Measurements from ENCODE around the gene KDM4C. TPM values are rescaled to one million over a fixed set of nuclear protein-coding genes. Genes with fewer than 3 reads are reported as not detected.
"Not testable (repeated sequence)": the region's sequence is repeated elsewhere in the genome, so short reads cannot be mapped to it uniquely, and the experiment has no call there.

Gene KDM4C
- total and polyA plus RNA-seq, 2 donors: 20.3 to 36.2 TPM

GRCh38 chr9:6785682-6786081 lies 27.9 kb downstream of the KDM4C start:
- H3K36me3 ChIP-seq (ENCODE audit: control insufficient read depth in 2 of 2, insufficient read depth in 2 of 2, low read length in 1 of 2): no peaks in the 10 kb centered on the region
- H3K27me3 ChIP-seq (ENCODE audit: control insufficient read depth in 2 of 2, insufficient read depth in 1 of 2, low read length in 1 of 2): no peaks in the 10 kb centered on the region
- H3K4me1 ChIP-seq (ENCODE audit: control insufficient read depth in 2 of 2, insufficient read depth in 2 of 2, low read length in 2 of 2): peaks cover 17 to 31% of the 10 kb centered on the region in 2 donors
- WGBS: 92% methylated on average over 1 of the region's 1 CpG
- DNase-seq (ENCODE audit: low read depth in 6 of 9, low spot score in 9 of 9): no peak
- H3K27ac ChIP-seq (ENCODE audit: low read depth in 1 of 2, low read length in 1 of 2): peak overlapping the region in 1 of 2 donors; percentile 51
- H3K4me3 ChIP-seq (ENCODE audit: low read length in 2 of 2): no peak overlapping the region
- no peaks in the 10 kb centered on the region for H3K9me3 ChIP-seq (ENCODE audit: control insufficient read depth in 2 of 2, insufficient read depth in 1 of 2, low read length in 1 of 2)

- no peaks in the 10 kb centered on the region for H3K27me3 ChIP-seq (ENCODE audit: control insufficient read depth in 2 of 2, insufficient read depth in 1 of 2, low read length in 1 of 2)
- no peak overlapping the region for H3K27ac ChIP-seq (ENCODE audit: low read depth in 1 of 2, low read length in 1 of 2)
- no peaks in the 10 kb centered on the region for H3K9me3 ChIP-seq (ENCODE audit: control insufficient read depth in 2 of 2, insufficient read depth in 1 of 2, low read length in 1 of 2)
- peaks cover 2 to 3% of the 10 kb centered on the region in 2 donors for H3K36me3 ChIP-seq (ENCODE audit: control insufficient read depth in 2 of 2, insufficient read depth in 2 of 2, low read length in 1 of 2)
- no peak for DNase-seq (ENCODE audit: low read depth in 6 of 9, low spot score in 9 of 9)
- peaks cover 12 to 26% of the 10 kb centered on the region in 2 donors for H3K4me1 ChIP-seq (ENCODE audit: control insufficient read depth in 2 of 2, insufficient read depth in 2 of 2, low read length in 2 of 2)
- 96% methylated on average over 3 of the region's 3 CpGs for WGBS
- H3K4me3 ChIP-seq (ENCODE audit: low read length in 2 of 2): no peak overlapping the region
These were observed 30.0 kb downstream of the KDM4C start for GRCh38 chr9:6787793-6788161.

GRCh38 chr9:6788162-6789016 lies 30.6 kb downstream of the KDM4C start:
- no peak for DNase-seq (ENCODE audit: low read depth in 6 of 9, low spot score in 9 of 9)
- Histone ChIP-seq H3K4me3 (ENCODE audit: low read length in 2 of 2) (no peak overlapping the region), H3K9me3 (ENCODE audit: control insufficient read depth in 2 of 2, insufficient read depth in 1 of 2, low read length in 1 of 2) (no peaks in the 10 kb centered on the region), H3K27me3 (ENCODE audit: control insufficient read depth in 2 of 2, insufficient read depth in 1 of 2, low read length in 1 of 2) (no peaks in the 10 kb centered on the region), H3K4me1 (ENCODE audit: control insufficient read depth in 2 of 2, insufficient read depth in 2 of 2, low read length in 2 of 2) (peaks cover 7 to 20% of the 10 kb centered on the region in 2 donors), H3K36me3 (ENCODE audit: control insufficient read depth in 2 of 2, insufficient read depth in 2 of 2, low read length in 1 of 2) (peaks cover 5 to 8% of the 10 kb centered on the region in 2 donors), H3K27ac (ENCODE audit: low read depth in 1 of 2, low read length in 1 of 2) (no peak overlapping the region)
- WGBS: 97% methylated on average over 8 of the region's 8 CpGs

GRCh38 chr9:6789017-6789338 lies 31.2 kb downstream of the KDM4C start:
- not testable (repeated sequence) for H3K27ac ChIP-seq (ENCODE audit: low read depth in 1 of 2, low read length in 1 of 2); DNase-seq (ENCODE audit: low read depth in 6 of 9, low spot score in 9 of 9); H3K9me3 ChIP-seq (ENCODE audit: control insufficient read depth in 2 of 2, insufficient read depth in 1 of 2, low read length in 1 of 2); H3K4me3 ChIP-seq (ENCODE audit: low read length in 2 of 2); H3K27me3 ChIP-seq (ENCODE audit: control insufficient read depth in 2 of 2, insufficient read depth in 1 of 2, low read length in 1 of 2)
- Histone ChIP-seq H3K4me1 (ENCODE audit: control insufficient read depth in 2 of 2, insufficient read depth in 2 of 2, low read length in 2 of 2) (peaks cover 1 to 14% of the 10 kb centered on the region in 2 donors), H3K36me3 (ENCODE audit: control insufficient read depth in 2 of 2, insufficient read depth in 2 of 2, low read length in 1 of 2) (peaks cover 7 to 11% of the 10 kb centered on the region in 2 donors)
- WGBS: over 99% methylated on average over 9 of the region's 9 CpGs

- H3K4me1 ChIP-seq (ENCODE audit: control insufficient read depth in 2 of 2, insufficient read depth in 2 of 2, low read length in 2 of 2): peaks cover 0 to 1% of the 10 kb centered on the region in 2 donors
- no peaks in the 10 kb centered on the region for H3K27me3 ChIP-seq (ENCODE audit: control insufficient read depth in 2 of 2, insufficient read depth in 1 of 2, low read length in 1 of 2)
- no peak overlapping the region for H3K27ac ChIP-seq (ENCODE audit: low read depth in 1 of 2, low read length in 1 of 2)
- H3K9me3 ChIP-seq (ENCODE audit: control insufficient read depth in 2 of 2, insufficient read depth in 1 of 2, low read length in 1 of 2): no peaks in the 10 kb centered on the region
- H3K4me3 ChIP-seq (ENCODE audit: low read length in 2 of 2): no peak overlapping the region
- no peak for DNase-seq (ENCODE audit: low read depth in 6 of 9, low spot score in 9 of 9)
- peaks cover 11 to 19% of the 10 kb centered on the region in 2 donors for H3K36me3 ChIP-seq (ENCODE audit: control insufficient read depth in 2 of 2, insufficient read depth in 2 of 2, low read length in 1 of 2)
- over 99% methylated on average over 5 of the region's 5 CpGs for WGBS
These were observed 33.1 kb downstream of the KDM4C start for GRCh38 chr9:6790866-6791265.

GRCh38 chr9:6793203-6793602 lies 35.4 kb downstream of the KDM4C start:
- DNase-seq (ENCODE audit: low read depth in 6 of 9, low spot score in 9 of 9): no peak
- Histone ChIP-seq H3K27me3 (ENCODE audit: control insufficient read depth in 2 of 2, insufficient read depth in 1 of 2, low read length in 1 of 2) (no peaks in the 10 kb centered on the region), H3K4me3 (ENCODE audit: low read length in 2 of 2) (no peak overlapping the region), H3K27ac (ENCODE audit: low read depth in 1 of 2, low read length in 1 of 2) (no peak overlapping the region), H3K9me3 (ENCODE audit: control insufficient read depth in 2 of 2, insufficient read depth in 1 of 2, low read length in 1 of 2) (no peaks in the 10 kb centered on the region), H3K4me1 (ENCODE audit: control insufficient read depth in 2 of 2, insufficient read depth in 2 of 2, low read length in 2 of 2) (no peaks in the 10 kb centered on the region), H3K36me3 (ENCODE audit: control insufficient read depth in 2 of 2, insufficient read depth in 2 of 2, low read length in 1 of 2) (peaks cover 16 to 21% of the 10 kb centered on the region in 2 donors)
- 93% methylated on average over 3 of the region's 3 CpGs for WGBS

GRCh38 chr9:6794936-6795335 lies 37.2 kb downstream of the KDM4C start:
- H3K27ac ChIP-seq (ENCODE audit: low read depth in 1 of 2, low read length in 1 of 2): no peak overlapping the region
- no peaks in the 10 kb centered on the region for H3K4me1 ChIP-seq (ENCODE audit: control insufficient read depth in 2 of 2, insufficient read depth in 2 of 2, low read length in 2 of 2)
- H3K9me3 ChIP-seq (ENCODE audit: control insufficient read depth in 2 of 2, insufficient read depth in 1 of 2, low read length in 1 of 2): peaks cover 0 to 8% of the 10 kb centered on the region in 2 donors
- H3K27me3 ChIP-seq (ENCODE audit: control insufficient read depth in 2 of 2, insufficient read depth in 1 of 2, low read length in 1 of 2): no peaks in the 10 kb centered on the region
- H3K36me3 ChIP-seq (ENCODE audit: control insufficient read depth in 2 of 2, insufficient read depth in 2 of 2, low read length in 1 of 2): peaks cover 21 to 25% of the 10 kb centered on the region in 2 donors
- H3K4me3 ChIP-seq (ENCODE audit: low read length in 2 of 2): no peak overlapping the region
- DNase-seq (ENCODE audit: low read depth in 6 of 9, low spot score in 9 of 9): no peak
- WGBS: 97% methylated on average over 1 of the region's 1 CpG

- Histone ChIP-seq H3K4me1 (ENCODE audit: control insufficient read depth in 2 of 2, insufficient read depth in 2 of 2, low read length in 2 of 2) (no peaks in the 10 kb centered on the region), H3K27me3 (ENCODE audit: control insufficient read depth in 2 of 2, insufficient read depth in 1 of 2, low read length in 1 of 2) (no peaks in the 10 kb centered on the region), H3K4me3 (ENCODE audit: low read length in 2 of 2) (no peak overlapping the region), H3K27ac (ENCODE audit: low read depth in 1 of 2, low read length in 1 of 2) (no peak overlapping the region), H3K36me3 (ENCODE audit: control insufficient read depth in 2 of 2, insufficient read depth in 2 of 2, low read length in 1 of 2) (peaks cover 17 to 20% of the 10 kb centered on the region in 2 donors), H3K9me3 (ENCODE audit: control insufficient read depth in 2 of 2, insufficient read depth in 1 of 2, low read length in 1 of 2) (peaks cover 0 to 8% of the 10 kb centered on the region in 2 donors)
- DNase-seq (ENCODE audit: low read depth in 6 of 9, low spot score in 9 of 9): no peak
- WGBS: 97% methylated on average over 4 of the region's 4 CpGs
These were observed 45.2 kb downstream of the KDM4C start for GRCh38 chr9:6802926-6803325.

- Histone ChIP-seq H3K4me3 (ENCODE audit: low read length in 2 of 2) (no peak overlapping the region), H3K36me3 (ENCODE audit: control insufficient read depth in 2 of 2, insufficient read depth in 2 of 2, low read length in 1 of 2) (peaks cover 12 to 23% of the 10 kb centered on the region in 2 donors), H3K4me1 (ENCODE audit: control insufficient read depth in 2 of 2, insufficient read depth in 2 of 2, low read length in 2 of 2) (no peaks in the 10 kb centered on the region), H3K27ac (ENCODE audit: low read depth in 1 of 2, low read length in 1 of 2) (no peak overlapping the region), H3K27me3 (ENCODE audit: control insufficient read depth in 2 of 2, insufficient read depth in 1 of 2, low read length in 1 of 2) (no peaks in the 10 kb centered on the region), H3K9me3 (ENCODE audit: control insufficient read depth in 2 of 2, insufficient read depth in 1 of 2, low read length in 1 of 2) (no peaks in the 10 kb centered on the region)
- no peak for DNase-seq (ENCODE audit: low read depth in 6 of 9, low spot score in 9 of 9)
- 92% methylated on average over 1 of the region's 1 CpG for WGBS
These were observed 47.8 kb downstream of the KDM4C start for GRCh38 chr9:6805532-6805931.
